WTC11 (cell line): ENCODE results near the gene TAF4. TPM values are rescaled to one million over a fixed set of nuclear protein-coding genes. Genes with fewer than 3 reads are reported as not detected.

Experiments
- ATAC-seq: fragments of 200-7000 bp; cut with Tn5 transposase; 2 replicates; pipeline ENCODE4 v1.10.0; 2021; ENCODE audit warnings: mild to moderate bottlenecking, moderate library complexity
- CTCF ChIA-PET: fragments of 300-600 bp; sonication (Branson Sonifier 250); formaldehyde crosslinking; loops from one replicate; lab custom pipeline; 2021; ENCODE audit warnings: antibody characterized with exemption; lab: Charles Lee
- POLR2A ChIA-PET: fragments of 350-600 bp; sonication (Branson Sonifier 250); formaldehyde crosslinking; loops from one replicate; lab custom pipeline; 2021; ENCODE audit warnings: antibody characterized with exemption; lab: Charles Lee
- DNase-seq: peaks from one replicate; pipeline ENCODE4 v3.0.0; 2021; ENCODE audit warnings: low spot score
- H3K27ac Mint-ChIP-seq: 2 replicates; pipeline ENCODE4 v1.8.0; 2021; ENCODE audit warnings: mixed read lengths
- H3K27me3 Mint-ChIP-seq: 2 replicates; pipeline ENCODE4 v1.8.0; 2021; ENCODE audit warnings: low read depth, mild to moderate bottlenecking, moderate library complexity, mixed read lengths
- H3K36me3 Mint-ChIP-seq: 2 replicates; pipeline ENCODE4 v1.8.0; 2021; ENCODE audit warnings: mixed read lengths
- H3K4me1 Mint-ChIP-seq: 2 replicates; pipeline ENCODE4 v1.8.0; 2022; ENCODE audit warnings: mixed read lengths
- H3K4me3 Mint-ChIP-seq: 2 replicates; pipeline ENCODE4 v1.8.0; 2021; ENCODE audit warnings: mild to moderate bottlenecking, moderate library complexity, mixed read lengths
- H3K9me3 Mint-ChIP-seq: 2 replicates; pipeline ENCODE4 v1.8.0; 2021; ENCODE audit warnings: mixed read lengths
- ESRRA ChIP-seq: sonication (generic); formaldehyde crosslinking; IDR thresholded peaks from 2 replicates; pipeline ENCODE4 v1.8.1; 2022; ENCODE audit warnings: mild to moderate bottlenecking, missing genetic modification reagents, borderline replicate concordance
- FOXP1 ChIP-seq: sonication (generic); formaldehyde crosslinking; IDR thresholded peaks from 2 replicates; pipeline ENCODE4 v1.8.0; 2022; ENCODE audit warnings: missing genetic modification reagents, mild to moderate bottlenecking, moderate library complexity, borderline replicate concordance
- JAZF1 ChIP-seq: fragments of 250-450 bp; sonication (Bioruptor Pico); IDR thresholded peaks from 2 replicates; pipeline ENCODE4 v1.9.0; 2021; ENCODE audit warnings: moderate library complexity, mild to moderate bottlenecking, inconsistent platforms
- MYBL2 ChIP-seq: sonication (generic); formaldehyde crosslinking; IDR thresholded peaks from 2 replicates; pipeline ENCODE4 v1.8.1; 2023; ENCODE audit warnings: mild to moderate bottlenecking, moderate library complexity, missing genetic modification reagents
- NFATC4 ChIP-seq: fragments of 250-450 bp; sonication (Bioruptor Pico); IDR thresholded peaks from 2 replicates; pipeline ENCODE4 v1.9.0; 2021; ENCODE audit warnings: mild to moderate bottlenecking
- NR2C2 ChIP-seq: sonication (generic); formaldehyde crosslinking; IDR thresholded peaks from 2 replicates; pipeline ENCODE4 v1.8.0; 2022; ENCODE audit warnings: mild to moderate bottlenecking, missing genetic modification reagents
- NR3C1 ChIP-seq: sonication (generic); formaldehyde crosslinking; conservative IDR thresholded peaks from 2 replicates; pipeline ENCODE4 v1.8.1; 2023; ENCODE audit warnings: low read depth, mild to moderate bottlenecking, missing genetic modification reagents
- OVOL2 ChIP-seq: fragments of 250-450 bp; sonication (Bioruptor Pico); IDR thresholded peaks from 2 replicates; pipeline ENCODE4 v1.9.0; 2021; ENCODE audit warnings: mild to moderate bottlenecking, borderline replicate concordance
- TCF7 ChIP-seq: sonication (generic); formaldehyde crosslinking; IDR thresholded peaks from 2 replicates; pipeline ENCODE4 v1.8.0; 2022; ENCODE audit warnings: mild to moderate bottlenecking, low read depth, missing genetic modification reagents, moderate library complexity
- ZNF138 ChIP-seq: sonication (generic); formaldehyde crosslinking; conservative IDR thresholded peaks from 2 replicates; pipeline ENCODE4 v1.8.1; 2022; ENCODE audit warnings: mild to moderate bottlenecking, moderate library complexity, missing genetic modification reagents
- ZNF263 ChIP-seq: sonication (generic); formaldehyde crosslinking; IDR thresholded peaks from 2 replicates; pipeline ENCODE4 v1.8.1; 2022; ENCODE audit warnings: low read depth, mild to moderate bottlenecking, moderate library complexity, missing genetic modification reagents
- total RNA-seq: library from RNA; stranded (reverse); gene quantifications from 3 replicates; pipeline ENCODE4 v1.2.3, GENCODE V29; 2021
- TF ChIP-seq, protein P1 (sequence below): sonication (generic); formaldehyde crosslinking; IDR thresholded peaks from 2 replicates; pipeline ENCODE4 v1.8.1; 2022; ENCODE audit warnings: mild to moderate bottlenecking, missing genetic modification reagents, moderate library complexity, borderline replicate concordance
- TF ChIP-seq, protein P2 (sequence below): sonication (generic); formaldehyde crosslinking; IDR thresholded peaks from 2 replicates; pipeline ENCODE4 v1.8.1; 2022; ENCODE audit warnings: mild to moderate bottlenecking, moderate library complexity, missing genetic modification reagents
- TF ChIP-seq, protein P3 (sequence below): fragments of 200-600 bp; IDR thresholded peaks from 2 replicates; pipeline ENCODE4 v1.8.0; 2022; ENCODE audit warnings: antibody characterized with exemption
- TF ChIP-seq, protein P4 (sequence below): sonication (generic); formaldehyde crosslinking; IDR thresholded peaks from 2 replicates; pipeline ENCODE4 v1.8.1; 2023; ENCODE audit warnings: mild to moderate bottlenecking, missing genetic modification reagents
- TF ChIP-seq, protein P5 (sequence below): fragments of 250-450 bp; sonication (Bioruptor Pico); IDR thresholded peaks from 2 replicates; pipeline ENCODE4 v1.9.0; 2021; ENCODE audit warnings: moderate library complexity, mild to moderate bottlenecking, inconsistent platforms, borderline replicate concordance
- TF ChIP-seq, protein P6 (sequence below): fragments of 250-450 bp; sonication (Bioruptor Pico); IDR thresholded peaks from 2 replicates; pipeline ENCODE4 v2.1.2; 2022; ENCODE audit warnings: mild to moderate bottlenecking, moderate library complexity

Gene TAF4
- total RNA-seq, 1 experiment from 2014 or later, result 34.4 TPM

DNA sequence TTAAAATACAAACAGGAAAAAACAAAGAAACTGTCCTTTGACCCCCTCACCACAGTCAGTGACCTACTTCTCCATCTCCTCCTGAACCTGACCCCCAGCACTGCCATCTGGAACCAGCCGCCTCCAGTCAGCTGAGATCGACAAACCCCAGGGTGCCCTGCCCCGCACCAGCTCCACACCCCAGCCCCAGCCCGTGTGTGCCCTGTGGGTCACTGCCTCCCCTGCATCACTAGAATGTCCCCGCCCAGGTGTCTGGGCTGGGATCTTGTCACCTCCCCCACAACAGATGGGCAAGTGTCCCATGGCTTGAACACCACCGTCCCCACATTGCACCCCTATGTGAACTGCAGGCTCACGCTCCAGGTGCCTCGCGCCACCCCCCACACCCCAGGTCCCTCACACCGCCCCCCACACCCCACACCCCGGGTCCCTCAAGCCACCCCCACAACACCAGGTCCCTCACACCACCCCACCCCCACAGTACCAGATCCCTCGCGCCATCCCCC is 13.3 kb downstream of the TAF4 start:
- H3K27ac Mint-ChIP-seq, result peak overlapping the region; percentile 83
- DNase-seq (no peak), ATAC-seq (no peak)
- no peaks in the 10 kb centered on the region for H3K9me3 Mint-ChIP-seq
- peaks cover 43% of the 10 kb centered on the region for H3K4me1 Mint-ChIP-seq
- H3K27me3 Mint-ChIP-seq, result no peaks in the 10 kb centered on the region
- TF ChIP-seq, protein P1, sequence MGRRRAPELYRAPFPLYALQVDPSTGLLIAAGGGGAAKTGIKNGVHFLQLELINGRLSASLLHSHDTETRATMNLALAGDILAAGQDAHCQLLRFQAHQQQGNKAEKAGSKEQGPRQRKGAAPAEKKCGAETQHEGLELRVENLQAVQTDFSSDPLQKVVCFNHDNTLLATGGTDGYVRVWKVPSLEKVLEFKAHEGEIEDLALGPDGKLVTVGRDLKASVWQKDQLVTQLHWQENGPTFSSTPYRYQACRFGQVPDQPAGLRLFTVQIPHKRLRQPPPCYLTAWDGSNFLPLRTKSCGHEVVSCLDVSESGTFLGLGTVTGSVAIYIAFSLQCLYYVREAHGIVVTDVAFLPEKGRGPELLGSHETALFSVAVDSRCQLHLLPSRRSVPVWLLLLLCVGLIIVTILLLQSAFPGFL (CRISPR knock-in tag), result no peak
- TF ChIP-seq JAZF1 (CRISPR knock-in tag) (no peak), FOXP1 (CRISPR knock-in tag) (no peak), TCF7 (CRISPR knock-in tag) (no peak), OVOL2 (CRISPR knock-in tag) (no peak), NR2C2 (CRISPR knock-in tag) (no peak), ZNF138 (CRISPR knock-in tag) (no peak), NR3C1 (CRISPR knock-in tag) (no peak), MYBL2 (CRISPR knock-in tag) (no peak), ZNF263 (CRISPR knock-in tag) (no peak), NFATC4 (CRISPR knock-in tag) (no peak), ESRRA (CRISPR knock-in tag) (no peak)
- TF ChIP-seq, protein P2, sequence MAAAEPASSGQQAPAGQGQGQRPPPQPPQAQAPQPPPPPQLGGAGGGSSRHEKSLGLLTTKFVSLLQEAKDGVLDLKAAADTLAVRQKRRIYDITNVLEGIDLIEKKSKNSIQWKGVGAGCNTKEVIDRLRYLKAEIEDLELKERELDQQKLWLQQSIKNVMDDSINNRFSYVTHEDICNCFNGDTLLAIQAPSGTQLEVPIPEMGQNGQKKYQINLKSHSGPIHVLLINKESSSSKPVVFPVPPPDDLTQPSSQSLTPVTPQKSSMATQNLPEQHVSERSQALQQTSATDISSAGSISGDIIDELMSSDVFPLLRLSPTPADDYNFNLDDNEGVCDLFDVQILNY (CRISPR knock-in tag), result no peak
- TF ChIP-seq, protein P3, sequence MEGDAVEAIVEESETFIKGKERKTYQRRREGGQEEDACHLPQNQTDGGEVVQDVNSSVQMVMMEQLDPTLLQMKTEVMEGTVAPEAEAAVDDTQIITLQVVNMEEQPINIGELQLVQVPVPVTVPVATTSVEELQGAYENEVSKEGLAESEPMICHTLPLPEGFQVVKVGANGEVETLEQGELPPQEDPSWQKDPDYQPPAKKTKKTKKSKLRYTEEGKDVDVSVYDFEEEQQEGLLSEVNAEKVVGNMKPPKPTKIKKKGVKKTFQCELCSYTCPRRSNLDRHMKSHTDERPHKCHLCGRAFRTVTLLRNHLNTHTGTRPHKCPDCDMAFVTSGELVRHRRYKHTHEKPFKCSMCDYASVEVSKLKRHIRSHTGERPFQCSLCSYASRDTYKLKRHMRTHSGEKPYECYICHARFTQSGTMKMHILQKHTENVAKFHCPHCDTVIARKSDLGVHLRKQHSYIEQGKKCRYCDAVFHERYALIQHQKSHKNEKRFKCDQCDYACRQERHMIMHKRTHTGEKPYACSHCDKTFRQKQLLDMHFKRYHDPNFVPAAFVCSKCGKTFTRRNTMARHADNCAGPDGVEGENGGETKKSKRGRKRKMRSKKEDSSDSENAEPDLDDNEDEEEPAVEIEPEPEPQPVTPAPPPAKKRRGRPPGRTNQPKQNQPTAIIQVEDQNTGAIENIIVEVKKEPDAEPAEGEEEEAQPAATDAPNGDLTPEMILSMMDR, result no peak
- TF ChIP-seq, protein P4, sequence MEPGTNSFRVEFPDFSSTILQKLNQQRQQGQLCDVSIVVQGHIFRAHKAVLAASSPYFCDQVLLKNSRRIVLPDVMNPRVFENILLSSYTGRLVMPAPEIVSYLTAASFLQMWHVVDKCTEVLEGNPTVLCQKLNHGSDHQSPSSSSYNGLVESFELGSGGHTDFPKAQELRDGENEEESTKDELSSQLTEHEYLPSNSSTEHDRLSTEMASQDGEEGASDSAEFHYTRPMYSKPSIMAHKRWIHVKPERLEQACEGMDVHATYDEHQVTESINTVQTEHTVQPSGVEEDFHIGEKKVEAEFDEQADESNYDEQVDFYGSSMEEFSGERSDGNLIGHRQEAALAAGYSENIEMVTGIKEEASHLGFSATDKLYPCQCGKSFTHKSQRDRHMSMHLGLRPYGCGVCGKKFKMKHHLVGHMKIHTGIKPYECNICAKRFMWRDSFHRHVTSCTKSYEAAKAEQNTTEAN (CRISPR knock-in tag), result no peak
- TF ChIP-seq, protein P5, sequence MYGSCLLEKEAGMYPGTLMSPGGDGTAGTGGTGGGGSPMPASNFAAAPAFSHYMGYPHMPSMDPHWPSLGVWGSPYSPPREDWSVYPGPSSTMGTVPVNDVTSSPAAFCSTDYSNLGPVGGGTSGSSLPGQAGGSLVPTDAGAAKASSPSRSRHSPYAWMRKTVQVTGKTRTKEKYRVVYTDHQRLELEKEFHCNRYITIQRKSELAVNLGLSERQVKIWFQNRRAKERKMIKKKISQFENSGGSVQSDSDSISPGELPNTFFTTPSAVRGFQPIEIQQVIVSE (CRISPR knock-in tag), result no peak
- TF ChIP-seq, protein P6, sequence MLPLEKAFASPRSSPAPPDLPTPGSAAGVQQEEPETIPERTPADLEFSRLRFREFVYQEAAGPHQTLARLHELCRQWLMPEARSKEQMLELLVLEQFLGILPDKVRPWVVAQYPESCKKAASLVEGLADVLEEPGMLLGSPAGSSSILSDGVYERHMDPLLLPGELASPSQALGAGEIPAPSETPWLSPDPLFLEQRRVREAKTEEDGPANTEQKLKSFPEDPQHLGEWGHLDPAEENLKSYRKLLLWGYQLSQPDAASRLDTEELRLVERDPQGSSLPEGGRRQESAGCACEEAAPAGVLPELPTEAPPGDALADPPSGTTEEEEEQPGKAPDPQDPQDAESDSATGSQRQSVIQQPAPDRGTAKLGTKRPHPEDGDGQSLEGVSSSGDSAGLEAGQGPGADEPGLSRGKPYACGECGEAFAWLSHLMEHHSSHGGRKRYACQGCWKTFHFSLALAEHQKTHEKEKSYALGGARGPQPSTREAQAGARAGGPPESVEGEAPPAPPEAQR (CRISPR knock-in tag), result no peak
- no peak overlapping the region for H3K4me3 Mint-ChIP-seq
- CTCF ChIA-PET, result interaction anchor here (1.2 kb wide), 1 partner anchor 41 kb away, joined by 3 read pairs; no protein-coding TSS in a partner anchor
- POLR2A ChIA-PET, result interaction anchor here (0.5 kb wide), 1 partner anchor 31 kb away, joined by 3 read pairs; no protein-coding TSS in a partner anchor
- H3K36me3 Mint-ChIP-seq, result peaks cover 18% of the 10 kb centered on the region
